ENCODE measurements around the gene ZSWIM7.

The ZSWIM7 gene

GRCh38 chr17:15928286-15928785 is 71.2 kb downstream of the ZSWIM7 start:
- no peak for DNase-seq

Measured in T-helper 1 cell (primary cell).